ENCODE measurements around the gene ENOX2.

- TF ChIP-seq ZNF274 (IDR thresholded peaks at IDR 0.05; ENCODE audit: low read depth, low read length) (no peak), YY1 (IDR thresholded peaks at IDR 0.05; ENCODE audit: insufficient read depth, insufficient read length) (no peak), SUZ12 (IDR thresholded peaks at IDR 0.05; ENCODE audit: extremely low read depth, insufficient read depth, insufficient read length) (no peak)
Measured at GRCh38 chrX:130772105-130772775, 130.8 kb downstream of the ENOX2 start.

Measured in NT2/D1 (cell line).